SH-SY5Y (cell line): ENCODE results near the gene ATP9A.

Experiments
- GATA2 ChIP-seq: IDR thresholded peaks from 2 replicates; pipeline ENCODE4 v1.6.1; 2011; ENCODE audit warnings: mild to moderate bottlenecking, low read depth, low read length
- GATA3 ChIP-seq: IDR thresholded peaks from 2 replicates; pipeline ENCODE4 v1.6.1; 2011; ENCODE audit warnings: low read depth, mild to moderate bottlenecking, low read length, moderate library complexity

GRCh38 chr20:51600950-51601349 is 167.2 kb downstream of the ATP9A start:
- TF ChIP-seq GATA2 (no peak), GATA3 (no peak)
